NB4 (cell line): Measurements from ENCODE around the gene VIPR2.
"Not testable (repeated sequence)": the region's sequence is repeated elsewhere in the genome, so short reads cannot be mapped to it uniquely, and the experiment has no call there.

Experiments used
- DNase-seq: peaks from one replicate; pipeline ENCODE4 v3.0.0; 2010; ENCODE audit warnings: low read depth
- H3K4me3 ChIP-seq: one replicate; pipeline ENCODE4 v1.5.1; 2011; ENCODE audit warnings: mild to moderate bottlenecking, low read depth, low read length, moderate library complexity
- MAX ChIP-seq: IDR thresholded peaks from 2 replicates; pipeline ENCODE4 v1.6.1; 2011; ENCODE audit warnings: low read depth, low read length
- MYC ChIP-seq: IDR thresholded peaks from 2 replicates; pipeline ENCODE4 v1.6.1; 2011; ENCODE audit warnings: low read depth, low read length
- POLR2A ChIP-seq: IDR thresholded peaks from 2 replicates; pipeline ENCODE4 v1.6.1; 2011; ENCODE audit warnings: mild to moderate bottlenecking; ENCODE audit not compliant: insufficient read length; ENCODE audit errors: extremely low read depth
- TF ChIP-seq, protein P1 (sequence below): IDR thresholded peaks from one replicate; pipeline ENCODE4 v1.5.1; 2012; ENCODE audit warnings: low read depth, low read length

VIPR2 gene

DNA sequence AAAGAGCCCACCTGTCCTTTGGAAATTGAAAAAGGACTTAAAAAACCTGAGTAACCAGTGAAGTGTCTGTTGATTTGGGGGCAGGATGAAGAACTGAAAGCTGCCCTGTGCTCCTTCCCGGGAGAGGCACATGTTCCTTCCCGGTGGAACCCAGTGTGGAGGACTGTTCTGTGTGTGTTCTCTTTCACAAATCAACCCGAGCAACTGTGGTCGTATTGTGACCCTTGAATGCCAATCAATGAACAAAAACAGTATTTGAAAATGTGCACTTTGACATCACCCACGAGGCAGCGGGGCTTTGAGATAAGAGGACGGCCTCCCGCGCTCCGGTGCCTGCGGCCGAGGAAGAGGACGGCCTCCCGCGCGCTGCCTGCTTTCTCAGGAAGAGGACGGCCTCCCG lies 139.0 kb downstream of the VIPR2 start:
- TF ChIP-seq MAX (no peak), MYC (no peak), POLR2A (no peak)
- TF ChIP-seq, protein P1, sequence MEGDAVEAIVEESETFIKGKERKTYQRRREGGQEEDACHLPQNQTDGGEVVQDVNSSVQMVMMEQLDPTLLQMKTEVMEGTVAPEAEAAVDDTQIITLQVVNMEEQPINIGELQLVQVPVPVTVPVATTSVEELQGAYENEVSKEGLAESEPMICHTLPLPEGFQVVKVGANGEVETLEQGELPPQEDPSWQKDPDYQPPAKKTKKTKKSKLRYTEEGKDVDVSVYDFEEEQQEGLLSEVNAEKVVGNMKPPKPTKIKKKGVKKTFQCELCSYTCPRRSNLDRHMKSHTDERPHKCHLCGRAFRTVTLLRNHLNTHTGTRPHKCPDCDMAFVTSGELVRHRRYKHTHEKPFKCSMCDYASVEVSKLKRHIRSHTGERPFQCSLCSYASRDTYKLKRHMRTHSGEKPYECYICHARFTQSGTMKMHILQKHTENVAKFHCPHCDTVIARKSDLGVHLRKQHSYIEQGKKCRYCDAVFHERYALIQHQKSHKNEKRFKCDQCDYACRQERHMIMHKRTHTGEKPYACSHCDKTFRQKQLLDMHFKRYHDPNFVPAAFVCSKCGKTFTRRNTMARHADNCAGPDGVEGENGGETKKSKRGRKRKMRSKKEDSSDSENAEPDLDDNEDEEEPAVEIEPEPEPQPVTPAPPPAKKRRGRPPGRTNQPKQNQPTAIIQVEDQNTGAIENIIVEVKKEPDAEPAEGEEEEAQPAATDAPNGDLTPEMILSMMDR, result no peak
- H3K4me3 ChIP-seq, result no peak overlapping the region
- no peak for DNase-seq

- TF ChIP-seq MYC, result no peak
- TF ChIP-seq, protein P1, result no peak
- TF ChIP-seq MAX, result no peak
- DNase-seq, result no peak
Observed at GRCh38 chr7:159004411-159004810, 140.3 kb downstream of the VIPR2 start.

GRCh38 chr7:159001811-159002210 lies 142.9 kb downstream of the VIPR2 start:
- no peak for DNase-seq
- TF ChIP-seq MAX (no peak), MYC (no peak), POLR2A (no peak)
- TF ChIP-seq, protein P1, result no peak
- H3K4me3 ChIP-seq, result no peak overlapping the region

More at GRCh38 chr7:159004411-159004810, 140.3 kb downstream of the VIPR2 start:
- H3K4me3 ChIP-seq, result no peak overlapping the region

GRCh38 chr7:159000859-159001435 lies 143.7 kb downstream of the VIPR2 start:
- TF ChIP-seq MYC (no peak), MAX (no peak), POLR2A (no peak)
- TF ChIP-seq, protein P1, result no peak
- H3K4me3 ChIP-seq, result no peak overlapping the region
- no peak for DNase-seq

DNA sequence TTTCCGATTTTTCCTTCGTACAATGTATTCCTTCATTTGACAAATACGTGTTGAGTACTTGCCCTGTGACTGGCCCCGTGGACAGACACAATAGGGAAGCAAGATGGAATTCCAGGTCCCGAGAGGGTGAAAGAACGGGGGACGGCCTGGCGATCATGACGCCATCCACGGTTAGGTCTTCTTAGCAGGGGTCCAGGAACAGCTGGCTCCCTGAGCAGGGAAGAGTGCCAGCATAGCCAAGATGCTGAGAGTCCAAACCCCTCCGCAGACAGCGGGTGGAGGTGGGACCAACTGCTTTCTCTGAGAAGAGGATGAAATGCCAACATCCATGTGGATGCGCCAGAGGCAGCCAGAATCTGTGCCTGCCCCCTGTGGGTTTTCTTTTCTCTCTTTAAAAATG lies 144.6 kb downstream of the VIPR2 start:
- H3K4me3 ChIP-seq, result no peak overlapping the region
- TF ChIP-seq, protein P1, result no peak
- TF ChIP-seq POLR2A (no peak), MAX (no peak), MYC (no peak)

GRCh38 chr7:158999496-158999895 lies 145.2 kb downstream of the VIPR2 start:
- DNase-seq, result no peak
- H3K4me3 ChIP-seq, result no peak overlapping the region
- TF ChIP-seq MAX (no peak), POLR2A (no peak), MYC (no peak)
- TF ChIP-seq, protein P1, result no peak

More for the DNA sequence above, 144.6 kb downstream of the VIPR2 start:
- no peak for DNase-seq

- H3K4me3 ChIP-seq, DNase-seq: not testable (repeated sequence)
Observed at GRCh38 chr7:158998261-158998660, 146.4 kb downstream of the VIPR2 start.
